HepG2 (cell line): Measurements from ENCODE around the gene ACACA. TPM values are rescaled to one million over a fixed set of nuclear protein-coding genes. Genes with fewer than 3 reads are reported as not detected.

Experiments
- ATAC-seq: fragments of 200-7000 bp; cut with Tn5 transposase; 3 replicates; pipeline ENCODE4 v1.9.1; 2020; ENCODE audit warnings: mild to moderate bottlenecking, moderate library complexity
- BruUV-seq: library from RNA; stranded (reverse); fragments of 400-500 nt; replicated peaks from 2 replicates; lab custom pipeline; 2021; lab: Mats Ljungman, UMichigan
- CTCF ChIA-PET: fragments of 300-600 bp; formaldehyde crosslinking; extraction: SDS; loops from one replicate; lab custom pipeline; 2021; ENCODE audit warnings: low total read pairs, inconsistent platforms, low intra/inter-chr PET ratio; lab: Yijun Ruan, JAX
- POLR2A ChIA-PET: fragments of 350-600 bp; sonication (Branson Sonifier 250); formaldehyde crosslinking; loops from one replicate; lab custom pipeline; 2020; ENCODE audit warnings: antibody characterized with exemption, inconsistent platforms; lab: Yijun Ruan, JAX
- DNase-seq: peaks from one replicate; pipeline ENCODE4 v3.0.0-alpha.2; 2015; ENCODE audit warnings: low spot score
- FAIRE-seq: peaks from 3 replicates; lab custom pipeline; 2011; peaks lifted over from hg19 to GRCh38; lab: Jason Lieb, UNC
- H2AFZ ChIP-seq: one replicate; pipeline ENCODE4 v1.6.1; 2011; ENCODE audit warnings: low read length, inconsistent platforms
- H3K27ac ChIP-seq: fragments of 300-600 bp; 3 replicates; pipeline ENCODE4 v1.8.0; 2011; ENCODE audit warnings: mixed run types, mild to moderate bottlenecking, mixed read lengths, low read length, inconsistent platforms; ENCODE audit not compliant: insufficient read depth; ENCODE audit errors: extremely low read length
- H3K27me3 ChIP-seq, 2 experiments: fragments of 200-600 bp in 1 of 2; 2 replicates in 1 of 2; 3 replicates in 1 of 2; pipeline versions ENCODE4 v1.6.0 to v1.8.0; 2011; ENCODE audit warnings: low read length in 2 of 2, mild to moderate bottlenecking in 2 of 2, moderate library complexity in 2 of 2, inconsistent platforms in 1 of 2; ENCODE audit not compliant: insufficient read depth in 2 of 2, control insufficient read depth in 1 of 2
- H3K36me3 ChIP-seq, 2 experiments: fragments of 200-600 bp in 1 of 2; replicated peaks in 1 of 2; 2 replicates in 1 of 2; 3 replicates in 1 of 2; pipeline versions ENCODE4 v1.5.1 to v1.8.0; 2011; ENCODE audit warnings: low read length in 2 of 2, inconsistent platforms in 1 of 2; ENCODE audit not compliant: insufficient read depth in 2 of 2, control insufficient read depth in 1 of 2
- H3K4me1 ChIP-seq: 2 replicates; pipeline ENCODE4 v1.5.1; 2012; ENCODE audit warnings: low read length, inconsistent platforms; ENCODE audit not compliant: insufficient read depth
- H3K4me2 ChIP-seq: 2 replicates; pipeline ENCODE4 v1.6.0; 2011; ENCODE audit warnings: low read depth, low read length, inconsistent platforms
- H3K4me3 ChIP-seq, 3 experiments: fragments of 200-600 bp in 1 of 3; sonication (generic), shearing (Covaris generic) in 1 of 3; replicated peaks in 1 of 3; 2 replicates each; pipeline ENCODE4 v1.5.1; 2011 to 2016; ENCODE audit warnings: low read length in 3 of 3, inconsistent platforms in 2 of 3, low read depth in 2 of 3, mild to moderate bottlenecking in 2 of 3, control low read depth in 1 of 3, mixed read lengths in 1 of 3; ENCODE audit not compliant: insufficient read depth in 1 of 3
- H3K79me2 ChIP-seq: one replicate; pipeline ENCODE4 v1.6.1; 2011; ENCODE audit warnings: low read length, inconsistent platforms; ENCODE audit not compliant: insufficient read depth
- H3K9ac ChIP-seq: 2 replicates; pipeline ENCODE4 v1.6.0; 2011; ENCODE audit warnings: mild to moderate bottlenecking, low read depth, low read length, inconsistent platforms; ENCODE audit not compliant: insufficient read depth
- H3K9me3 ChIP-seq: 2 replicates; pipeline ENCODE4 v1.5.1; 2012; ENCODE audit warnings: mild to moderate bottlenecking, low read length
- H4K20me1 ChIP-seq: 2 replicates; pipeline ENCODE4 v1.6.0; 2011; ENCODE audit warnings: inconsistent platforms, mild to moderate bottlenecking, low read length, moderate library complexity; ENCODE audit not compliant: insufficient read depth
- ATF1 ChIP-seq: IDR thresholded peaks from 2 replicates; pipeline ENCODE4 v1.6.1; 2016; ENCODE audit warnings: mild to moderate bottlenecking, control low read depth
- ETS1 ChIP-seq: sonication (generic); formaldehyde crosslinking; IDR thresholded peaks from 2 replicates; pipeline ENCODE4 v1.4.0; 2020; ENCODE audit warnings: missing genetic modification reagents
- IRF1 ChIP-seq: sonication (generic); formaldehyde crosslinking; IDR thresholded peaks from 2 replicates; pipeline ENCODE4 v1.4.0; 2020; ENCODE audit warnings: low read depth, mild to moderate bottlenecking, missing genetic modification reagents
- MEIS1 ChIP-seq: sonication (generic); formaldehyde crosslinking; IDR thresholded peaks from 2 replicates; pipeline ENCODE4 v1.9.0; 2021; ENCODE audit warnings: mild to moderate bottlenecking, missing genetic modification reagents, moderate library complexity, borderline replicate concordance
- NFATC3 ChIP-seq: sonication (generic); formaldehyde crosslinking; IDR thresholded peaks from 2 replicates; pipeline ENCODE4 v1.5.1; 2020; ENCODE audit warnings: mild to moderate bottlenecking, missing genetic modification reagents
- RBM39 ChIP-seq: fragments of 200-400 bp; formaldehyde crosslinking; IDR thresholded peaks from one replicate; pipeline ENCODE4 v1.6.1; 2018; ENCODE audit warnings: antibody characterized with exemption, mild to moderate bottlenecking, low read depth, low read length; ENCODE audit not compliant: poor library complexity, severe bottlenecking
- STAT5B ChIP-seq: sonication (generic); formaldehyde crosslinking; IDR thresholded peaks from 2 replicates; pipeline ENCODE4 v1.4.0; 2020; ENCODE audit warnings: missing genetic modification reagents
- YEATS2 ChIP-seq: sonication (generic); formaldehyde crosslinking; IDR thresholded peaks from 2 replicates; pipeline ENCODE4 v1.4.0; 2020; ENCODE audit warnings: missing genetic modification reagents, borderline replicate concordance
- ZBTB38 ChIP-seq: sonication (generic); formaldehyde crosslinking; IDR thresholded peaks from 2 replicates; pipeline ENCODE4 v1.5.1; 2020; ENCODE audit warnings: mild to moderate bottlenecking, missing genetic modification reagents
- ZFY ChIP-seq: sonication (generic); formaldehyde crosslinking; IDR thresholded peaks from 2 replicates; pipeline ENCODE4 v1.4.0; 2020; ENCODE audit warnings: missing genetic modification reagents
- ZMAT3 ChIP-seq: sonication (generic); formaldehyde crosslinking; conservative IDR thresholded peaks from 2 replicates; pipeline ENCODE4 v1.7.0; 2021; ENCODE audit warnings: missing genetic modification reagents
- ZNF383 ChIP-seq: sonication (generic); formaldehyde crosslinking; IDR thresholded peaks from 2 replicates; pipeline ENCODE4 v1.4.0; 2020; ENCODE audit warnings: missing genetic modification reagents, mild to moderate bottlenecking, borderline replicate concordance
- ZNF501 ChIP-seq: sonication (generic); formaldehyde crosslinking; IDR thresholded peaks from 2 replicates; pipeline ENCODE4 v1.5.1; 2020; ENCODE audit warnings: mild to moderate bottlenecking, moderate library complexity, missing genetic modification reagents
- ZNF672 ChIP-seq: sonication (generic); formaldehyde crosslinking; IDR thresholded peaks from 2 replicates; pipeline ENCODE4 v1.8.1; 2022; ENCODE audit warnings: missing genetic modification reagents
- ZSCAN31 ChIP-seq: sonication (generic); formaldehyde crosslinking; IDR thresholded peaks from 2 replicates; pipeline ENCODE4 v1.5.0; 2020; ENCODE audit warnings: low read depth, mild to moderate bottlenecking, missing genetic modification reagents
- WGBS: methylation state at CpG from one replicate; pipeline ENCODE4 v1.1.6; 2017; ENCODE audit warnings: low lambda C conversion rate; 5-methylcytosine and 5-hydroxymethylcytosine counted together
- in situ Hi-C: cut with HindIII; loops from 2 replicates; pipeline ENCODE4 v1.10.0; 2017; ENCODE audit warnings: low pct_unique_long_range_greater_than_20kb; ENCODE audit not compliant: extremely low pct_ligation_motif_present
- intact Hi-C: fragments of 100-400 bp; cut with micrococcal nuclease; formaldehyde crosslinking; loops from one replicate; pipeline ENCODE4 v1.10.0; 2022; ENCODE audit not compliant: unreplicated experiment
- polyA plus RNA-seq, 8 experiments: library from polyadenylated mRNA; depleted of rRNA in 3 of 8; stranded (reverse) in 7 of 8; unstranded in 1 of 8; fragments of >200 nt; fragmentation: Illumina TruSeq in 4 of 8; extraction: Trizol in 4 of 8; gene quantifications; 2 replicates each; pipeline versions ENCODE4 v1.2.1 to v1.2.3, GENCODE V29; 2011 to 2016; ENCODE audit warnings: low read depth in 4 of 8, missing spikeins in 1 of 8, mixed read lengths in 1 of 8; ENCODE audit not compliant: insufficient read depth in 1 of 8
- total RNA-seq, 5 experiments: library from RNA; depleted of rRNA; stranded (reverse); fragments of >200 nt; fragmentation: Illumina TruSeq; extraction: Trizol; gene quantifications; 2 replicates each; pipeline ENCODE4 v1.2.3, GENCODE V29; 2016; ENCODE audit warnings: low read depth in 1 of 5
- TF ChIP-seq, protein P1 (sequence below): sonication (generic); formaldehyde crosslinking; IDR thresholded peaks from 2 replicates; pipeline ENCODE4 v1.5.1; 2020; ENCODE audit warnings: mild to moderate bottlenecking, missing genetic modification reagents, moderate library complexity

The ACACA gene
- total and polyA plus RNA-seq, 2 of the 13 experiments (the other 11 are each of a cell fraction or from before 2014, with no cell fraction given) = 39.2 to 47.2 TPM

DNA sequence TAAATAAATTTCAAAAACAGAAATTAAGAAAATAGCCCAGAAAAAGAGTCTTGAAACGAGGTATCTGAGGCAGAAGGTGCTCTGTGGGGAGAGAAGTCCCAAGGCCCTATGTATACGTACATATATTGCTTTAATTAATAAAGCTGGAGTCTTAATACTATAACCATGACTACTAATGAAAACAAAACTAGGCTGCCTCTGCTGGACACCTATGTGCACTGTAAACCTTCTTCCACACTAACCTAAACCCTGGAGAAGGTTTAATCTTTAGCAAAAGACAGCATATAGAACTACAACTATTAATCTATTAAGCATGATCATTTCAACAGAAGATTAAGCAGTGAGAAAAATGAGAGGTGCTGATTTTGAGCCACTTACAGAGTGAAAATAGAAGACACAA is 184.8 kb downstream of the ACACA start:
- Histone ChIP-seq H4K20me1 (no peaks in the 10 kb centered on the region; the same call in 1 of the 2 replicates), H3K36me3 (peaks cover 20 to 73% of the 10 kb centered on the region in 2 experiments), H2AFZ (no peak overlapping the region), H3K4me3 (no peak overlapping the region), H3K27me3 (no peaks in the 10 kb centered on the region), H3K79me2 (no peaks in the 10 kb centered on the region), H3K4me2 (no peak overlapping the region), H3K9me3 (no peaks in the 10 kb centered on the region), H3K27ac (no peak overlapping the region), H3K9ac (no peak overlapping the region), H3K4me1 (no peaks in the 10 kb centered on the region)
- no peak for ATAC-seq
- BruUV-seq = no TSS peak
- in situ Hi-C loops (no loop called here), intact Hi-C loops (no loop called here)
- no peak for DNase-seq
- ChIA-PET CTCF (no interaction called here), POLR2A (no interaction called here)
- 97% methylated on average over 2 of the region's 2 CpGs for WGBS
- TF ChIP-seq ZNF501 (CRISPR knock-in tag) (no peak), ZBTB38 (no peak), ETS1 (no peak), ZNF672 (CRISPR knock-in tag) (no peak), ZNF383 (CRISPR knock-in tag) (no peak), ATF1 (no peak), YEATS2 (CRISPR knock-in tag) (no peak), ZFY (CRISPR knock-in tag) (no peak), STAT5B (CRISPR knock-in tag) (no peak), NFATC3 (CRISPR knock-in tag) (no peak), ZMAT3 (CRISPR knock-in tag) (no peak), MEIS1 (CRISPR knock-in tag) (no peak), IRF1 (no peak), RBM39 (no peak), ZSCAN31 (no peak)
- TF ChIP-seq, protein P1, sequence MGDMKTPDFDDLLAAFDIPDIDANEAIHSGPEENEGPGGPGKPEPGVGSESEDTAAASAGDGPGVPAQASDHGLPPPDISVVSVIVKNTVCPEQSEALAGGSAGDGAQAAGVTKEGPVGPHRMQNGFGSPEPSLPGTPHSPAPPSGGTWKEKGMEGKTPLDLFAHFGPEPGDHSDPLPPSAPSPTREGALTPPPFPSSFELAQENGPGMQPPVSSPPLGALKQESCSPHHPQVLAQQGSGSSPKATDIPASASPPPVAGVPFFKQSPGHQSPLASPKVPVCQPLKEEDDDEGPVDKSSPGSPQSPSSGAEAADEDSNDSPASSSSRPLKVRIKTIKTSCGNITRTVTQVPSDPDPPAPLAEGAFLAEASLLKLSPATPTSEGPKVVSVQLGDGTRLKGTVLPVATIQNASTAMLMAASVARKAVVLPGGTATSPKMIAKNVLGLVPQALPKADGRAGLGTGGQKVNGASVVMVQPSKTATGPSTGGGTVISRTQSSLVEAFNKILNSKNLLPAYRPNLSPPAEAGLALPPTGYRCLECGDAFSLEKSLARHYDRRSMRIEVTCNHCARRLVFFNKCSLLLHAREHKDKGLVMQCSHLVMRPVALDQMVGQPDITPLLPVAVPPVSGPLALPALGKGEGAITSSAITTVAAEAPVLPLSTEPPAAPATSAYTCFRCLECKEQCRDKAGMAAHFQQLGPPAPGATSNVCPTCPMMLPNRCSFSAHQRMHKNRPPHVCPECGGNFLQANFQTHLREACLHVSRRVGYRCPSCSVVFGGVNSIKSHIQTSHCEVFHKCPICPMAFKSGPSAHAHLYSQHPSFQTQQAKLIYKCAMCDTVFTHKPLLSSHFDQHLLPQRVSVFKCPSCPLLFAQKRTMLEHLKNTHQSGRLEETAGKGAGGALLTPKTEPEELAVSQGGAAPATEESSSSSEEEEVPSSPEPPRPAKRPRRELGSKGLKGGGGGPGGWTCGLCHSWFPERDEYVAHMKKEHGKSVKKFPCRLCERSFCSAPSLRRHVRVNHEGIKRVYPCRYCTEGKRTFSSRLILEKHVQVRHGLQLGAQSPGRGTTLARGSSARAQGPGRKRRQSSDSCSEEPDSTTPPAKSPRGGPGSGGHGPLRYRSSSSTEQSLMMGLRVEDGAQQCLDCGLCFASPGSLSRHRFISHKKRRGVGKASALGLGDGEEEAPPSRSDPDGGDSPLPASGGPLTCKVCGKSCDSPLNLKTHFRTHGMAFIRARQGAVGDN (CRISPR knock-in tag) = no peak
- no peak for FAIRE-seq
